GM12872 (cell line): ENCODE data around the gene FIGLA.

Experiments
- CTCF ChIP-seq: IDR thresholded peaks from 3 replicates; pipeline ENCODE4 v1.5.1; 2011; ENCODE audit warnings: low read depth, mild to moderate bottlenecking, low read length, moderate library complexity; ENCODE audit not compliant: insufficient read depth

The FIGLA gene

GRCh38 chr2:70748002-70748784 lies 42.2 kb downstream of the FIGLA start:
- TF ChIP-seq CTCF, result no peak

GRCh38 chr2:70747284-70747683 lies 43.2 kb downstream of the FIGLA start:
- TF ChIP-seq CTCF, result no peak

- TF ChIP-seq CTCF, result no peak
These were observed 44.1 kb downstream of the FIGLA start for GRCh38 chr2:70746094-70746974.

- TF ChIP-seq CTCF, result no peak
These were observed 45.1 kb downstream of the FIGLA start for GRCh38 chr2:70745276-70745825.

- no peak for TF ChIP-seq CTCF
These were observed 46.0 kb downstream of the FIGLA start for GRCh38 chr2:70744397-70744796.

- TF ChIP-seq CTCF, result no peak
These were observed 46.8 kb downstream of the FIGLA start for GRCh38 chr2:70743677-70744076.

GRCh38 chr2:70743068-70743467 lies 47.4 kb downstream of the FIGLA start:
- TF ChIP-seq CTCF, result no peak
